ENCODE results near the gene PEX14. TPM values are rescaled to one million over a fixed set of nuclear protein-coding genes. Genes with fewer than 3 reads are reported as not detected.

The PEX14 gene
- total RNA-seq, 1 experiment from 2014 or later, result 27.3 TPM

GRCh38 chr1:10515301-10515975 lies 40.7 kb downstream of the PEX14 start:
- no peak for ATAC-seq
- POLR2A ChIA-PET, result no interaction called here
- no peaks in the 10 kb centered on the region for H3K9me3 Mint-ChIP-seq
- TF ChIP-seq RORB (CRISPR knock-in tag; IDR thresholded peaks at IDR 0.05), result no peak
- no peak for TF ChIP-seq ZNF396 (CRISPR knock-in tag; IDR thresholded peaks at IDR 0.05; ENCODE audit: borderline replicate concordance)
- no peak for TF ChIP-seq ATF1 (CRISPR knock-in tag; IDR thresholded peaks at IDR 0.05)
- TF ChIP-seq NFATC4 (CRISPR knock-in tag; IDR thresholded peaks at IDR 0.05), result no peak
- TF ChIP-seq NFE2L1 (CRISPR knock-in tag; IDR thresholded peaks at IDR 0.05), result no peak
- no peak for TF ChIP-seq TP53 (CRISPR knock-in tag; IDR thresholded peaks at IDR 0.05)
- no peak for TF ChIP-seq OVOL2 (CRISPR knock-in tag; IDR thresholded peaks at IDR 0.05; ENCODE audit: borderline replicate concordance)
- TF ChIP-seq CREB1 (CRISPR knock-in tag; IDR thresholded peaks at IDR 0.05), result no peak
- TF ChIP-seq E2F4 (CRISPR knock-in tag; IDR thresholded peaks at IDR 0.05; ENCODE audit: borderline replicate concordance, low read depth), result no peak
- TF ChIP-seq HMGXB4 (CRISPR knock-in tag; IDR thresholded peaks at IDR 0.05), result no peak
- no peak for TF ChIP-seq TEAD1 (CRISPR knock-in tag; IDR thresholded peaks at IDR 0.05)
- no peak for TF ChIP-seq TCF7 (CRISPR knock-in tag; IDR thresholded peaks at IDR 0.05; ENCODE audit: low read depth)
- no peak for TF ChIP-seq ZNF416 (CRISPR knock-in tag; IDR thresholded peaks at IDR 0.05)
- no peak overlapping the region for H3K27ac Mint-ChIP-seq
- H3K27me3 Mint-ChIP-seq (ENCODE audit: low read depth), result no peaks in the 10 kb centered on the region
- H3K36me3 Mint-ChIP-seq, result peaks cover 3% of the 10 kb centered on the region; the same call in 1 of the 2 replicates
- peaks cover 74% of the 10 kb centered on the region for H3K4me1 Mint-ChIP-seq
- no peak overlapping the region for H3K4me3 Mint-ChIP-seq
- CTCF ChIA-PET, result interaction anchor here (0.6 to 3.5 kb wide), 3 partner anchors 15 to 115 kb away, joined by 3 to 12 read pairs (median 3); no protein-coding TSS in a partner anchor
- no peak for DNase-seq (ENCODE audit: low spot score)

GRCh38 chr1:10515976-10516750 lies 41.4 kb downstream of the PEX14 start:
- no peak overlapping the region for H3K27ac Mint-ChIP-seq
- H3K36me3 Mint-ChIP-seq, result peaks cover 3% of the 10 kb centered on the region; the same call in 1 of the 2 replicates
- no peaks in the 10 kb centered on the region for H3K9me3 Mint-ChIP-seq
- POLR2A ChIA-PET, result no interaction called here
- no peaks in the 10 kb centered on the region for H3K27me3 Mint-ChIP-seq (ENCODE audit: low read depth)
- CTCF ChIA-PET, result interaction anchor here (1.1 kb wide), 1 partner anchor 394 kb away, joined by 4 read pairs; no protein-coding TSS in a partner anchor
- TF ChIP-seq TEAD4 (CRISPR knock-in tag; IDR thresholded peaks at IDR 0.05) (no peak), MYBL2 (CRISPR knock-in tag; IDR thresholded peaks at IDR 0.05) (no peak), USF2 (CRISPR knock-in tag; IDR thresholded peaks at IDR 0.05) (no peak), HMGXB4 (CRISPR knock-in tag; IDR thresholded peaks at IDR 0.05) (no peak), ZNF396 (CRISPR knock-in tag; IDR thresholded peaks at IDR 0.05; ENCODE audit: borderline replicate concordance) (no peak), AR (CRISPR knock-in tag; IDR thresholded peaks at IDR 0.05) (no peak), ZNF263 (CRISPR knock-in tag; IDR thresholded peaks at IDR 0.05; ENCODE audit: low read depth) (no peak), ZSCAN18 (CRISPR knock-in tag; IDR thresholded peaks at IDR 0.05) (no peak), NFYB (CRISPR knock-in tag; conservative IDR thresholded peaks at IDR 0.05; ENCODE audit: low read depth) (no peak), ZNF423 (CRISPR knock-in tag; IDR thresholded peaks at IDR 0.05) (no peak), ZNF671 (CRISPR knock-in tag; IDR thresholded peaks at IDR 0.05) (no peak)
- H3K4me1 Mint-ChIP-seq, result peaks cover 71% of the 10 kb centered on the region
- no peak overlapping the region for H3K4me3 Mint-ChIP-seq
- no peak for ATAC-seq
- no peak for DNase-seq (ENCODE audit: low spot score)

Data from WTC11 (cell line).